GM19043 (cell line): ENCODE measurements around the gene FRMD3.

Experiments used
- ATAC-seq: cut with Tn5 transposase; IDR thresholded peaks from one replicate; pipeline ENCODE4 v1.9.1; 2021; ENCODE audit warnings: low read depth; ENCODE audit not compliant: unreplicated experiment

FRMD3 gene

DNA sequence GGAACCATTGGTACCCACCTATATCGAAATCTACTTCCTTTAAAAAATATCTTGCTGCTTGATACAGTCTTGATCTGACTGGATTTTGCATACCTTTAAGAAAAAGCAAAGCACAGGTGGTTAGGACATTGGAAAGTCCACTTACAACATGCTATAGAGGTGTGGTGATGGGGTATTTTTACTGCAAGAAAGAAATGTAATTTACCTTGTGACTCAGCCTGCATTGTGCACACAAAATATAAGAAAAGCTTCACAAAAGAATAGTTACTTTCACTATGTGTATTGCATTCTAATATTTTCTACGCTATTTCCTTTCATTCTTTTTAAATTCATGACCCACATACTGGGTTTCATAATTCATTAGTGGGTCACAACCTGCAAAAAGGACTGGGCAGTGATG lies 239.1 kb downstream of the FRMD3 start:
- ATAC-seq, result no peak

DNA sequence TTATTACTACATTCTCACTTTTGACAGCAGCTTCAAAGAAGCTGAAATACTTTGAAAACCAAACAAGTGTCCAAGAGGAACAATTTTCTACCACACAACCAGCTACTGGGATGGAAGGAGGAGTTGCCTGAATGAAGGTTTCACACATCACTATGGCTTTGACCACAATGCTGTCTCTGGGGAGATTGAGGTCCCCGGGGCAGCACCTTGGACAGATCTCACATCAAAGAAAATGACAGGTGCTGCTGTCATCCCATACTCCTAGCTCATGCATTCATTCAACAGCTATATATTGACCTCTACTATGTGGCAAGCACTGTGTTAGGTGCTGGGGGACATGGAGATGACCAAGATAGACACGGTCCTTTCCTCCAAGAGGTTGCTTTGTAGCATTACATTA lies 242.1 kb downstream of the FRMD3 start:
- ATAC-seq, result peak; percentile 66

DNA sequence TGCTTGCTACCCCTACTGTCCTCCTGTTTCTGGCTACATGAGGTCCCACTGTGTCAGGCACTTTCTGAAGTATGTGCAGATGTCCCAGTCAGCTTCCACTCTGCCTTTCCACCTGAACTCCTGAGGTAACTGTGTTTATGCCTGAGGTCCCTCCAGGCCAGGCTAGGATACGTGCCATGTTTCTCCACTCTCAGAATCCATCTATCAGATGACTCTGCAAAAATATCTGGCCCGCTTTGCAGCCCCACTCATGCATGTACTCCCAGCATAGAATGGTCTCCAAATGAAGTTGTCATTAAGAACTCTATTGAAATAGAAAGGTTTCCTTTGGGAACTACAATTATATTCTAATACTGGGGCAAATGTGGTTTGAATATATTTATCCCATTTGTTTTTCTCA lies 243.4 kb downstream of the FRMD3 start:
- no peak for ATAC-seq

DNA sequence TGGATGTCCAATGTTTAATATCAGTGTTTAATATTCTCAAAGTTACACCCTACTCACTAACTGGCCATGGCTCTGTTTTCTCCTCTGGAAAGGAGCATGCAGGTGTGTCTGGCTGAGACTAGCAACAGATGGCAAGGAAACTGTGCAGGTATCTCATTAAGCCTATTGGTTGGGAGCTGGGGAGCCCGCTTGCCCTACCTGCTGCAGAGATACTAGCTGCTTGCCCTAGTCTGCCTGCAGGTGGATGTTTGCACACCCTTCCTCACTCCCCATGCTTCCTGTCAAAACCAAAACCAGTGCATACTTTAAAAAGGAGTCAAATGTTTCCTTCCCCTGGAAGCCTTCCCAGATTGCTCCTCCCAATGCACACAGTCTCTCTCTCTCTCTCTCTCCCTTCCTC lies 247.0 kb downstream of the FRMD3 start:
- no peak for ATAC-seq

DNA sequence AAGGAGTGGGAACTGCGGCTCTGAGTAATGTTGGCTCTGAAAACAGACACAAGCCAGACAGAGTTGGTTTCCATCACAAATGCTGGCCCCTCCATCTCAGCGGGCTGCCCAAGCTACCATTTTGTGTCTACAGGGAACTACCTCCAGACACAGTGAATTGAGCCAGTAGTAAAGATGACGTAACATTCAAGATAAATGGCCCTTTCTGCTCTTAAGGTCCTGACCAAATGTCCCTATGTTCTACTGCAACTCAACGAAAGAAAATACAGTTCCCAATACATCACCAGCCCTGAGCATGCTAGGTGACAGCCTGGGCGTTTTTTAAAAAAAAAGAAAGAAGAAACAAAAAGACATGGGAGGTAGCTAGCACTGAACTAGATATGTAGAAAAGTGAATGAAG lies 247.5 kb downstream of the FRMD3 start:
- no peak for ATAC-seq

DNA sequence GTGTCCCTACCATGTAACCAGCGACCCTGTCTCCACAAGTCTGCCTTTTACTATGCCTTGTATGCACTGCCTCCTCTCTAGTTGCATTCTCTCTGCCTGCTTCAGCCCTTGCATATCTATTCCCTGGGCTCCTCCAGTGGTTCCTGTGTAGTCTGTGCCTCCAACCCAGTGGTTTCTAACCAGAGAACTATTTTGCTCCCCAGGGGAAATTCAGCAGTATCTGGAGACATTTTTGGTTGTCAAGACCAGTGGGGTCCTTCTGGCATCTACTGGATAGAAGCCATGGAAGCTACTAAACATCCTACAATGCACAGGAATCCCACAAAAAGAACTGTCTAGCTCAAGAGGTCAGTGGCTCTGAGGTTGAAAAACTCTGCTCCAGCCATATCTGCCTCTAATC lies 251.2 kb downstream of the FRMD3 start:
- ATAC-seq, result no peak

DNA sequence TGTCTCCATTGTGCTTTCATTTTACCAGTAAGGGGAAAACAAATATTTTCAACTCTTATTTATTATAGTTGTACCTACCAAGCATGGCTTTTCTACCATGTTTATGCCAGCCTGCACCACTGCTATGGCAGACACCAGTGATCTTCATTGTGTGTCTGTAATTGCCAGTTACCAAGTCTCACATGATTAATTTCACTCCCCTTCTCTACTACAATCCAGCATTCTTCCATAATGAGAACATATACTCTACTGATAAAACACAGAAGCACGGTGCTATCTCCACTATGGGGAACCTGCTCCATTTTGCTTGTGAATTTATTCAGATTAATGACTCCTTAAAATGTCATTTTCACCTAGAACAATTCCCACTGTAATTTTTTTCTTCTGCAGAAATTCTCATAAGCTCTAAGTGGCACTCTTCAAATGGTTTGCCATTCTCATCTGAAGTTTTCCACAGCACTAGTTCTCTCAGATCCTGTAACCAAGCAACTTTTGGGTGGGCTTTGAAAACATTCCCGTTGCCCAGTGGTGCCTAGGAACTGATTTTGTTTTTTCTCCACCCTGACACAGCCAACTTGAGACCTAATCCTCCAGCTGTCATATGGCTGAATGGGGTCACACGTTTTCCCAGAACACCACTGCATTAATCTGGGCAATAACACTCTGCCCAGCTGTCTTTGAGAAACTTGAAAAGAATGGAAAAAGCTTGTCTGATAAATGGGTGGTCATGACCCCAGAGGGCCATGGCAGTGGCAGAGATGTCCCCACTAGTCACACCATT lies 252.6 kb downstream of the FRMD3 start:
- no peak for ATAC-seq

DNA sequence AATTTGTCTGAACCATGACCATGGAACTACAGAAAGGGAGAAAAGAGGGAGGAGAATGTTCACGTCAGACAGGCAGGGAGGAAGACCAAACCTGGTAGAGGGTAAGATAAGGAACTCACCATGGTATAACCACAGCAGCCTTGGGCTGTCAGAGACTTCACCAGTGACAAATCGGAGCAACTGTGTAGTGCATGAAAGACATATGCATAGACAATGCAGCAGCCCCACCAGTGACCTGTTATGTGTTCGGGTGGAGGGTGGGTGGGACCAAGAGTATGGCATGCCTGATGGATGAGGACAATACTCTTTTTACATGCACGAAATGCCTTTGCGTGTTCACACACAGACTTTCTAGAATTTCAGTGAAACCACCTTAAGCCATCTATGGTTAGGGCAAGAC lies 253.5 kb downstream of the FRMD3 start:
- ATAC-seq, result no peak

DNA sequence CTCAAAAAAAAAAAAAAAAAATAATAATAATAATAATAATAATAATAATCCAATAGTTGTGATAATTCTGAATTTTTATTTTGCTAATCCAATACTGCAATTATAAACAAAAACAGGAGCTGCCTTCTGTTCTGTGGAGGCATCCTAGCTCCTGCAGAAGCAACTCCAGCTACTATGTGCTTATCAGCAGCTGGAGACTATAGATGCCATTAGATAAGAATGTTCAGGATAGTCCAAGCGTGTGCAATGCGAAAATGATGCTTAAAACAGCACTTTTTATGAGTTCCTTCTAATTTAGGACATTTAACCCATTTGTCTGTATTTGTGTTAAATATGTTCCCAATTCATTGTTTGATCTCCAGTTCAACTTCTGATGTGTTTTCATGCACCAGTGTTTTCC lies 254.7 kb downstream of the FRMD3 start:
- no peak for ATAC-seq

DNA sequence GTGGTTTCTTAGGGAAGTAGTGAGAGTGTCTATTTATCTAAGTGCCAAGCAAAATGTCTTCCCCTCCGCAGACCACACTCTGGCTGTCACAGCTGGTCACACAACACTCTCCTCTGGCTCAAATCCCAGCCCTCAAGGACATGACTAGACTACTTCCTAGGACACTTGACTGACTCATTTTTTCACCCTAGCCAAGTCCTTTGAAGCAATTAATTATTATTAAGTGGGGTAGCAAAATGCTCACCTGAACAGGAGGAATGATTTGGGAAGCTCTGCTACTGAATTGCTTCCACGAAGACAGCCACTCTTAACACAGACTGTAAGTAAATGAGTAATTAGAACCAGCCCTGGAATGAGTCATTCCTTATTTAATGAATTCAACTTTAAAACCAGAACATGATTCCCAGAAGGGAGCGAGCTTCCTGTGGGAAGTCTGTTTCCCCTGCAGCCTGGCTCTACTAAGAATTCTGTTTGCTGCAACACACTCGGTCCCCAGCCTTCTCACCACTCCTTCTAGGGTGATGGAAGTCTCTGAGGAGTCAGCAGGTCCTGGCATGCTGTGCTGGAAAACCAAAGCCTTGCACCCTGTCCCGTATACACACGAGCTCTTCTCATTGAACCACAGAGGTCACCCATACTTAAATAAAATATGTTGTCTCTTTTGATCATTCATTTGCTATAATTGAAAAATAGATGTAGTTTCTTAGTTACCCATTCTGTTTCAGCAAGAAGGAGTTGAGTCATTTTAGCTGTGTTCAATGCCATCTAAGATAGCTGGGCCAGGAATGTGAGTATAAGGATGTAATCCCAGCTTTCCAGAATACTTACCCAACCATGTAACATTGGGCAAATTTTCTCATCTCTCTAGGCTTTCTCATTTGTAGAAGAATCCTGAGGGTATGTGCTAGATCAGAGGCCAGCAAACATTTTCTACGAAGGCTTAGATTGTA lies 256.6 kb downstream of the FRMD3 start:
- peak; percentile 52 for ATAC-seq

DNA sequence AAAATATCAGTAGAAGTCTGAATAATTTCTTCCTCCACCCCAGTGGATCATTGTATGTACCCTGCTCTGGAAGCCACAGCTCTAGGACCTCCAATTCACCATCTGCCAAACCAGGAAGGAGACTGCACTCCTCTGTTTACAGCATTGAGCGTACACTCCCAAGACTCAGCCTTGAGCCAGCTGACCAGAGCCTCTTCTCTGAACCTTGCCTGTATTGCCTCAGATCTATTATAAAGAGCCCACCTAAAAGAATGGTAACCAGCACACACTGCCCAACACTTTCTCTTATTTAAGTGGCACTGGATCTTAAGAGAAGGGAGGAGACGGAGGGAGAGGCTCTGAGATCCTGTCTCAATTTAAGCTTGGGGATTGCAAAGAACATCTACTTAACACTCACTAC lies 257.4 kb downstream of the FRMD3 start:
- no peak for ATAC-seq

DNA sequence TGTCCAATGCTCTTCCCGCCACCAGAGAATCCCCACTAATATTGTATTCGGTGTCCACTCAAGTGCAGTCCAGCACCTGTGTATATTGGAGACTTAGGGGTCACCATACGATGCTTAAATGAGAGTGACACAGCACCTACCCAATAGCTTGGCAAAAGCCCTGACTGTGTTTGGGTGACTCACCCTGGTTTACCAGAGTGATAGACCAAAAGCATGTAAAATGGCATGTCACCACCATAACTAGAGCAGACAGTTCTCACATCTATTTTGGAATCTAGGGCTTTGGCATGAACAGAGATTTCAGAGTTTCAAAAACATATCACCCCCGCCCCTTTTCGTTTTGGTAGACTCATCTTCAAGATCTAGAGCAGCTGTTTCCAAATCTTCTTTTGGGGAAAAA lies 257.9 kb downstream of the FRMD3 start:
- ATAC-seq, result no peak

DNA sequence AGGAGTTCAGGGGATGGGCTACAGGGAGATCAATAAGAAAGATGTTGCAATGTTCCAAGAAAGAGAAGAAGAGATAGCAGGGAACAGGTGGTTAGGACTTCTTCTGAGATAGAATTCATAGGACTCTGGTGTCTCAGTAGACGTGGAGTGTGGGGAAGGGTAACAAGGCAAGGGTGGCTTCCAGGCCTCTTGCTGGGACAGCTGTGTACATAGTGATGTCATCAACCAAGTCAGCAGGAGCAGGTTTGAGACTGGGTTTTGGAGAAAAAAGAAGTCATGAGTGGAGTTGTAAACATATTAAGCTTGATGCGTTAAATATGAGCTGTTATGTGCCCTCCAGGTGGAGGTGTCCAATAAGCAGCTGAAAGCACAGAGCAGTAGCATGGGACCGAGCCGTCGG lies 263.4 kb downstream of the FRMD3 start:
- ATAC-seq, result no peak

DNA sequence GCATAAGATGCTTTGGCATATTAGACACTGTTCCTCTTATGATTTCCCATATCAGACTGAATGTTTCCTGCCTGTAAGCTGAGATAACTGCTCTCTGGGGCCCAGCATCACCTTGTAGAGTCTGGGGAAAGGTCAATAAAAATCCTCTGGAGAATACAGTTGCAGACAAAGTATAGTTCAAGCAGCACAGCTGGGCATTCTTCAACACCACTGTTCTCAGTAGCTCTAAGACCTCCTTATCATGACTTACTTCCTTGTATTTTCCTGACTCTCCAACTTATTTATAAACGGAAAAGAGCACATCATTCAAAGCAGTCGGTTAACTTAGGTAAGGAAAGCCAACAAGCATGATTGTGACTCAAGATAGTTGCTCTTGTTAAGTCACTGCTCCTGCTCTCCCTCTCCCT lies 266.5 kb downstream of the FRMD3 start:
- no peak for ATAC-seq

DNA sequence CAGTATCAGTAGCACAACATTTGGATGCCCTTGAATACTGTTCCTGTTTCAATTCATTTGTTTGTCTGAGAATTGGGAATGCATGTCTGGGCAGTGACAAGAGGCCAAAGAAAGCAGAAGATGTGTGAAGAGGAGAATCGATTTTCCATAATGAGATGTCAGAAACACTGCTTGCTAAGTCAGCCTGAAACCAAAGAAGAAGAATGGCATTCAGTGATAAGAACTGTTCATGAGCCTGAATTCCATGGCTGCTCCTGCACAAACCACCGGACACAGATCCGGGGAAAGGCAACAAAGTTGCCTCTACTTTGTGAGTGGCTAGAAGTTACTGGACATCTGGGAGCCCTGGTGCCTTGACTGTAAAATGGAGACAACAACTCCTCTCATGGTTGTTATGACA lies 268.1 kb downstream of the FRMD3 start:
- ATAC-seq, result no peak

DNA sequence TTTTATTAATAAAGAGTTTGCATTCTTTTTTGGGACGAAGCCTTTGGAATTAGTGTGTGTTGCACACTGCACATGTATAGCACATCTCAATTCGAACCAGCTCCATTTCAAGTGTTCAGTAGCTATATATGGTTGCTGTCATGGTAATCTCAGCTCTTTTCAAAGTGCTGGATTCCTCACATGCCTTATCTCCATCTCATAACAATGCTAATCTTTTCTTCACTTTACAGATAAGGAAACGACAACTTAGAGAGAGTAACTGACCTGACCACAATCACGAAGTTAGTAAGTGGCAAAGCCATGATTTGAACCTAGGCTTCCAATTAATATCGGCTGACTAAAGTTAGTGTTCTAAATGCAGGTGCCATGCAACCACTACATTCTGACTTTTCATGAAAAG lies 270.5 kb downstream of the FRMD3 start:
- no peak for ATAC-seq

DNA sequence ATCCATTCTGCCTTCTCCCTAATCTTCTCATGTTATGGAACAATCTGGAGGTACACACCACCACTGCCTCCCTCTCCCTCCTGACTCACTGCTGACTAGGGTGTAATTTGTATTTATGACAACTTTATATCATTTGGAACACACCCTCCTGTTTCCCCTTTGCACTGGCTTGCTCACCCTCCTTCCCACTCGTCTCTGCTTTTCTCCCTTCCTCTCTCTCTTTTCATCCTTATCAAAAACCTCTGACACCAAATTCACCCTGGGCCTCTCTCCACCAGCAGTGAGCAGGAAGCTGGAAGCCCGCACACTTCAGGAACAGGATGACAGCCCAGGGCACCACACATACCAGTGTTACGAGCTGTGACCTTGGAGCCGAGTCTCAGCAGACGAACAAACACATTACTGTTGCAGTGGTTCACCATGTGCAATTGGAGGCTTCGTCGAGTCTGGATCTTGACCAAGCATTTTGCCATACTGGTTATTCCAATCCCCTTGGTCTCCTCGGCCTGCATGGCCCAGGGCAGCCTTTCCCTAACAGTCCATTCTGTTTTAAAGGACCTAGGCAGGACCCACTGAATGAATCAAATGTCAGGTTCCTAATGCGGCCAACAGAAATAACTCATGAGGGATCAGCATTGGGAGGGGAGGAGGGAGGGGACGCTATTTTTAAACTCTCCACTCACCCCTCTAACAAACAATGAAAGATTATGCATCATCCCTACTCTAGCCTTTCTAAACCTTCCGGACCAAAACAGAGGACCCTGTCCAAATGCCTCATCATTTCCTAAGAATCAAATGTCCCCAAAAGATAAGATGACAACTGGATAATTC lies 271.3 kb downstream of the FRMD3 start:
- no peak for ATAC-seq

DNA sequence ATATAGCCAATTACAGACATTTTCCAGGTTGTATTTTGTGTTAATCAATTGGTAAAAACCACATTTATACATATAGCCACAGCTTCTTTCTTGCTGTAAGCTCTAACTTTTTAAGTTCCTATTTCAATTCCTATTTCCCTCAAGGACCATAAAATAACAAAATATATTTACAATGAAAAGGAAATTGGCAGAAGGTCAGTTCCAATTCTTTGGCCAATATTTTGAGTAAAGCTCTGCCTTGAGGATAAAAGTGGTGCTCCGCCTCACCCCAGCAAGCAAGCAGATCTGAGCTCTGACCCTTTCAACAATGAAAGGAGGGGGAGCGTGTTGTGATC lies 271.9 kb downstream of the FRMD3 start:
- no peak for ATAC-seq

DNA sequence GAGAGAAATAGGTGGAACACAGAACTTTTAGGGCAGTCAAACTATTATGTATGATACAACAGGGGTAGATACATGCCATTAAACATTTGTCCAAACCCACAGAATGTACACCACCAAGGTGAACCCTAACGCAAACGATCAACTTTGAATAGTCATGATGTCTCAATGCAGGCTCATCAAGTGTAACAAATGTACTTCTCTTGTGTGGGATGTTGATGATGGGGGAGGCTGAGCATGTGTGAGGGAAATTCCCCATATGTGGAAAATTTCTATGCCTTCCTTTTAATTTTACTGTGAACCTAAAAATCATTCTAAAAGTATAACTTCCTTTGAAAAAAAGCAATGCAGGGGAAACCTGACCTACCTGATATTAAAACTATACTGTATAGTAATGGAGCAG lies 273.9 kb downstream of the FRMD3 start:
- no peak for ATAC-seq

DNA sequence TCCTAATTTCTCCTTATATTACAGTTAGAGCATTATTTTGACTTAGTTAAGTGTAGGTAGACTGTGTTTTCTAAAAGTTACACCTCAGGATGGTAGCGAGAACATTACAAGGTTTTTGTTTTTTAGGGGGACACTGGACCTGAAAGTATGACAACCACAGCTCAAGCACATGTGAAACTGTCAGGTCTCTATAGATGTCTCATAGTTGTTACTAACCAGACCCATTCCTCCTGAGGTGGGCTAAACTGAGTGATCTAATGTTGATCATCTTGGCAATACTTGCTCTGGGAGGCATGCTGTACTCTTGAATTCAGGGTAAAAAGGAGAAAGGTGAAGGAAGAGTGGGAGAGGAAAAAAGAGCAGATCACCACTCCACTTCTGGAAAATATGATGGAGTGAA lies 278.6 kb downstream of the FRMD3 start:
- ATAC-seq, result no peak
